ENCODE results near the gene UBE4B.

UBE4B gene

GRCh38 chr1:10033359-10033845 is 644 bp downstream of the UBE4B start:
- DNase-seq = peak in 9 of 56 donors; percentile 20 to 67 (median 41)

GRCh38 chr1:10042746-10043145 is 10.0 kb downstream of the UBE4B start:
- DNase-seq = no peak

- peak in 1 of 56 donors; percentile 23 for DNase-seq
These were observed 13.0 kb downstream of the UBE4B start for GRCh38 chr1:10045480-10046355.

- peak in 8 of 56 donors; percentile 2 to 20 (median 12) for DNase-seq
These were observed 13.8 kb downstream of the UBE4B start for GRCh38 chr1:10046356-10047085.

- DNase-seq = no peak
These were observed 15.8 kb downstream of the UBE4B start for GRCh38 chr1:10048601-10049000.

- DNase-seq = no peak
These were observed 17.9 kb downstream of the UBE4B start for GRCh38 chr1:10050611-10051010.

GRCh38 chr1:10051656-10052055 is 18.9 kb downstream of the UBE4B start:
- no peak for DNase-seq

GRCh38 chr1:10052347-10052746 is 19.6 kb downstream of the UBE4B start:
- DNase-seq = no peak

- peak in 10 of 56 donors; percentile 4 to 42 (median 20) for DNase-seq
These were observed 21.7 kb downstream of the UBE4B start for GRCh38 chr1:10054465-10054864.

GRCh38 chr1:10056599-10056987 is 23.8 kb downstream of the UBE4B start:
- no peak for DNase-seq

- peak in 13 of 56 donors; percentile 5 to 65 (median 29) for DNase-seq
These were observed 24.6 kb downstream of the UBE4B start for GRCh38 chr1:10057343-10057742.

- DNase-seq = no peak
These were observed 25.0 kb downstream of the UBE4B start for GRCh38 chr1:10057796-10058195.

GRCh38 chr1:10059342-10059718 is 26.6 kb downstream of the UBE4B start:
- DNase-seq = no peak

GRCh38 chr1:10060311-10061100 is 27.7 kb downstream of the UBE4B start:
- DNase-seq = no peak

GRCh38 chr1:10061276-10061675 is 28.5 kb downstream of the UBE4B start:
- DNase-seq = no peak

- no peak for DNase-seq
These were observed 31.1 kb downstream of the UBE4B start for GRCh38 chr1:10063878-10064277.

- no peak for DNase-seq
These were observed 31.9 kb downstream of the UBE4B start for GRCh38 chr1:10064416-10065343.

- peak in 24 of 56 donors; percentile 11 to 63 (median 26) for DNase-seq
These were observed 32.6 kb downstream of the UBE4B start for GRCh38 chr1:10065344-10065685.

GRCh38 chr1:10065760-10066159 is 33.0 kb downstream of the UBE4B start:
- no peak for DNase-seq

- DNase-seq = no peak
These were observed 36.0 kb downstream of the UBE4B start for GRCh38 chr1:10068605-10069294.
